HepG2 (cell line): ENCODE data around the gene BSN. TPM values are rescaled to one million over a fixed set of nuclear protein-coding genes. Genes with fewer than 3 reads are reported as not detected.
"Not testable (repeated sequence)": the region's sequence is repeated elsewhere in the genome, so short reads cannot be mapped to it uniquely, and the experiment has no call there.

Experiments
- ATAC-seq: fragments of 200-7000 bp; cut with Tn5 transposase; 3 replicates; pipeline ENCODE4 v1.9.1; 2020; ENCODE audit warnings: mild to moderate bottlenecking, moderate library complexity
- BruUV-seq: library from RNA; stranded (reverse); fragments of 400-500 nt; replicated peaks from 2 replicates; lab custom pipeline; 2021; lab: Mats Ljungman, UMichigan
- CTCF ChIA-PET: fragments of 300-600 bp; formaldehyde crosslinking; extraction: SDS; loops from one replicate; lab custom pipeline; 2021; ENCODE audit warnings: low total read pairs, inconsistent platforms, low intra/inter-chr PET ratio; lab: Yijun Ruan, JAX
- POLR2A ChIA-PET: fragments of 350-600 bp; sonication (Branson Sonifier 250); formaldehyde crosslinking; loops from one replicate; lab custom pipeline; 2020; ENCODE audit warnings: antibody characterized with exemption, inconsistent platforms; lab: Yijun Ruan, JAX
- DNase-seq: peaks from one replicate; pipeline ENCODE4 v3.0.0-alpha.2; 2015; ENCODE audit warnings: low spot score
- FAIRE-seq: peaks from 3 replicates; lab custom pipeline; 2011; peaks lifted over from hg19 to GRCh38; lab: Jason Lieb, UNC
- H2AFZ ChIP-seq: one replicate; pipeline ENCODE4 v1.6.1; 2011; ENCODE audit warnings: low read length, inconsistent platforms
- H3K27ac ChIP-seq: fragments of 300-600 bp; 3 replicates; pipeline ENCODE4 v1.8.0; 2011; ENCODE audit warnings: mixed run types, mild to moderate bottlenecking, mixed read lengths, low read length, inconsistent platforms; ENCODE audit not compliant: insufficient read depth; ENCODE audit errors: extremely low read length
- H3K27me3 ChIP-seq, 2 experiments: fragments of 200-600 bp in 1 of 2; 2 replicates in 1 of 2; 3 replicates in 1 of 2; pipeline versions ENCODE4 v1.6.0 to v1.8.0; 2011; ENCODE audit warnings: low read length in 2 of 2, mild to moderate bottlenecking in 2 of 2, moderate library complexity in 2 of 2, inconsistent platforms in 1 of 2; ENCODE audit not compliant: insufficient read depth in 2 of 2, control insufficient read depth in 1 of 2
- H3K36me3 ChIP-seq, 2 experiments: fragments of 200-600 bp in 1 of 2; replicated peaks in 1 of 2; 2 replicates in 1 of 2; 3 replicates in 1 of 2; pipeline versions ENCODE4 v1.5.1 to v1.8.0; 2011; ENCODE audit warnings: low read length in 2 of 2, inconsistent platforms in 1 of 2; ENCODE audit not compliant: insufficient read depth in 2 of 2, control insufficient read depth in 1 of 2
- H3K4me1 ChIP-seq: 2 replicates; pipeline ENCODE4 v1.5.1; 2012; ENCODE audit warnings: low read length, inconsistent platforms; ENCODE audit not compliant: insufficient read depth
- H3K4me2 ChIP-seq: 2 replicates; pipeline ENCODE4 v1.6.0; 2011; ENCODE audit warnings: low read depth, low read length, inconsistent platforms
- H3K4me3 ChIP-seq, 3 experiments: fragments of 200-600 bp in 1 of 3; sonication (generic), shearing (Covaris generic) in 1 of 3; replicated peaks in 1 of 3; 2 replicates each; pipeline ENCODE4 v1.5.1; 2011 to 2016; ENCODE audit warnings: low read length in 3 of 3, inconsistent platforms in 2 of 3, low read depth in 2 of 3, mild to moderate bottlenecking in 2 of 3, control low read depth in 1 of 3, mixed read lengths in 1 of 3; ENCODE audit not compliant: insufficient read depth in 1 of 3
- H3K79me2 ChIP-seq: one replicate; pipeline ENCODE4 v1.6.1; 2011; ENCODE audit warnings: low read length, inconsistent platforms; ENCODE audit not compliant: insufficient read depth
- H3K9ac ChIP-seq: 2 replicates; pipeline ENCODE4 v1.6.0; 2011; ENCODE audit warnings: mild to moderate bottlenecking, low read depth, low read length, inconsistent platforms; ENCODE audit not compliant: insufficient read depth
- H3K9me3 ChIP-seq: 2 replicates; pipeline ENCODE4 v1.5.1; 2012; ENCODE audit warnings: mild to moderate bottlenecking, low read length
- H4K20me1 ChIP-seq: 2 replicates; pipeline ENCODE4 v1.6.0; 2011; ENCODE audit warnings: inconsistent platforms, mild to moderate bottlenecking, low read length, moderate library complexity; ENCODE audit not compliant: insufficient read depth
- MED1 ChIP-seq: sonication (generic); formaldehyde crosslinking; IDR thresholded peaks from 2 replicates; pipeline ENCODE4 v1.4.0; 2020; ENCODE audit warnings: missing genetic modification reagents
- PAXIP1 ChIP-seq: sonication (generic); formaldehyde crosslinking; conservative IDR thresholded peaks from 2 replicates; pipeline ENCODE4 v1.4.0; 2020; ENCODE audit warnings: mild to moderate bottlenecking, missing genetic modification reagents, moderate library complexity
- WGBS: methylation state at CpG from one replicate; pipeline ENCODE4 v1.1.6; 2017; ENCODE audit warnings: low lambda C conversion rate; 5-methylcytosine and 5-hydroxymethylcytosine counted together
- in situ Hi-C: cut with HindIII; loops from 2 replicates; pipeline ENCODE4 v1.10.0; 2017; ENCODE audit warnings: low pct_unique_long_range_greater_than_20kb; ENCODE audit not compliant: extremely low pct_ligation_motif_present
- intact Hi-C: fragments of 100-400 bp; cut with micrococcal nuclease; formaldehyde crosslinking; loops from one replicate; pipeline ENCODE4 v1.10.0; 2022; ENCODE audit not compliant: unreplicated experiment
- polyA plus RNA-seq, 8 experiments: library from polyadenylated mRNA; depleted of rRNA in 3 of 8; stranded (reverse) in 7 of 8; unstranded in 1 of 8; fragments of >200 nt; fragmentation: Illumina TruSeq in 4 of 8; extraction: Trizol in 4 of 8; gene quantifications; 2 replicates each; pipeline versions ENCODE4 v1.2.1 to v1.2.3, GENCODE V29; 2011 to 2016; ENCODE audit warnings: low read depth in 4 of 8, missing spikeins in 1 of 8, mixed read lengths in 1 of 8; ENCODE audit not compliant: insufficient read depth in 1 of 8
- total RNA-seq, 5 experiments: library from RNA; depleted of rRNA; stranded (reverse); fragments of >200 nt; fragmentation: Illumina TruSeq; extraction: Trizol; gene quantifications; 2 replicates each; pipeline ENCODE4 v1.2.3, GENCODE V29; 2016; ENCODE audit warnings: low read depth in 1 of 5

Gene BSN
- total and polyA plus RNA-seq, 2 of the 13 experiments (the other 11 are each of a cell fraction or from before 2014, with no cell fraction given) = 0.42 to 0.86 TPM

GRCh38 chr3:49684453-49684852, 130.2 kb downstream of the BSN start (continued):
- TF ChIP-seq MED1 (peak; percentile 20; the same call in 1 of the 2 replicates), PAXIP1 (CRISPR knock-in tag) (peak; percentile 45)
- TF ChIP-seq, all 625 proteins: peak for 17; not testable (repeated sequence) for 608

- CTCF ChIA-PET = not testable (repeated sequence)
These were observed 130.8 kb downstream of the BSN start for GRCh38 chr3:49685103-49685502.

More at GRCh38 chr3:49685103-49685502, 130.8 kb downstream of the BSN start:
- WGBS = 100% methylated on average over 10 of the region's 10 CpGs
- Histone ChIP-seq H3K4me1 (peaks cover 38% of the 10 kb centered on the region), H3K27ac (peak overlapping the region; percentile 67), H3K36me3 (peaks cover 22 to 37% of the 10 kb centered on the region in 2 experiments), H3K79me2 (peaks cover 20% of the 10 kb centered on the region)
- POLR2A ChIA-PET, H3K9ac ChIP-seq, ATAC-seq, H2AFZ ChIP-seq, FAIRE-seq, H3K4me3 ChIP-seq, H3K27me3 ChIP-seq, H4K20me1 ChIP-seq, BruUV-seq, H3K9me3 ChIP-seq, H3K4me2 ChIP-seq, in situ Hi-C loops, intact Hi-C loops, DNase-seq: not testable (repeated sequence)
